SK-N-SH (cell line): ENCODE measurements around the gene FAM210B. TPM values are rescaled to one million over a fixed set of nuclear protein-coding genes. Genes with fewer than 3 reads are reported as not detected.

Experiments used
- CTCF ChIA-PET: fragments of 300-600, 350-600 bp; formaldehyde crosslinking; extraction: SDS; loops from one replicate; lab custom pipeline; 2021; lab: Yijun Ruan, JAX
- POLR2A ChIA-PET: fragments of 350-600 bp; sonication (Branson Sonifier 250); formaldehyde crosslinking; extraction: SDS; loops from one replicate; lab custom pipeline; 2020; ENCODE audit warnings: antibody characterized with exemption, inconsistent platforms; lab: Yijun Ruan, JAX
- DNase-seq: peaks from one replicate; pipeline ENCODE4 v3.0.0; 2012
- H2AFZ ChIP-seq: fragments of 200-600 bp; sonication (generic); 2 replicates; pipeline ENCODE4 v1.8.1; 2016; ENCODE audit warnings: antibody characterized with exemption, mild to moderate bottlenecking, low read depth
- H3F3A ChIP-seq: fragments of 200-600 bp; sonication (generic); replicated peaks from 2 replicates; pipeline ENCODE3; 2016; ENCODE audit warnings: antibody characterized with exemption, mild to moderate bottlenecking; ENCODE audit not compliant: insufficient read depth
- H3K27ac ChIP-seq, 2 experiments: fragments of 200-500 bp in 1 of 2; fragments of 200-600 bp in 1 of 2; sonication (Bioruptor generic) in 1 of 2; sonication (generic), shearing (Covaris generic) in 1 of 2; 2 replicates each; pipeline versions ENCODE4 v1.5.1 to v1.6.1; 2014 to 2016; ENCODE audit warnings: low read depth in 2 of 2, inconsistent platforms in 1 of 2, low read length in 1 of 2, mild to moderate bottlenecking in 1 of 2, mixed read lengths in 1 of 2
- H3K27me3 ChIP-seq: fragments of 200-600 bp; sonication (generic), shearing (Covaris generic); 2 replicates; pipeline ENCODE4 v1.6.1; 2016; ENCODE audit warnings: mixed run types; ENCODE audit not compliant: insufficient read depth
- H3K36me3 ChIP-seq, 2 experiments: fragments of 200-500 bp in 1 of 2; fragments of 200-600 bp in 1 of 2; sonication (Bioruptor generic) in 1 of 2; sonication (generic) in 1 of 2; replicated peaks in 1 of 2; 2 replicates each; pipeline versions ENCODE3 to v1.5.1; 2014 to 2016; ENCODE audit warnings: low read length in 1 of 2, mild to moderate bottlenecking in 1 of 2; ENCODE audit not compliant: insufficient read depth in 2 of 2, control insufficient read depth in 1 of 2
- H3K4me1 ChIP-seq, 2 experiments: fragments of 200-500 bp in 1 of 2; fragments of 200-600 bp in 1 of 2; sonication (Bioruptor generic) in 1 of 2; sonication (generic), shearing (Covaris generic) in 1 of 2; 2 replicates each; pipeline versions ENCODE4 v1.5.1 to v1.6.1; 2014 to 2016; ENCODE audit warnings: low read depth in 1 of 2, low read length in 1 of 2, mixed run types in 1 of 2; ENCODE audit not compliant: insufficient read depth in 2 of 2, control insufficient read depth in 1 of 2
- H3K4me2 ChIP-seq: fragments of 200-600 bp; sonication (generic), shearing (Covaris generic); 2 replicates; pipeline ENCODE4 v1.6.1; 2017; ENCODE audit warnings: mixed run types
- H3K4me3 ChIP-seq, 2 experiments: fragments of 200-500 bp in 1 of 2; fragments of 200-600 bp in 1 of 2; sonication (Bioruptor generic) in 1 of 2; sonication (generic), shearing (Covaris generic) in 1 of 2; 2 replicates each; pipeline versions ENCODE4 v1.5.1 to v1.8.1; 2014 to 2016; ENCODE audit warnings: low read depth in 2 of 2, inconsistent platforms in 1 of 2, low read length in 1 of 2, mild to moderate bottlenecking in 1 of 2, mixed read lengths in 1 of 2, moderate library complexity in 1 of 2
- H3K79me2 ChIP-seq: fragments of 200-600 bp; sonication (generic); 2 replicates; pipeline ENCODE4 v1.8.1; 2017; ENCODE audit warnings: mild to moderate bottlenecking; ENCODE audit not compliant: insufficient read depth
- H3K9ac ChIP-seq: fragments of 200-600 bp; sonication (generic); 2 replicates; pipeline ENCODE4 v1.6.1; 2017; ENCODE audit warnings: mixed run types
- H3K9me2 ChIP-seq: fragments of 200-600 bp; sonication (generic); 2 replicates; pipeline ENCODE4 v1.6.1; 2017; ENCODE audit warnings: mixed run types
- H3K9me3 ChIP-seq: fragments of 200-600 bp; sonication (generic); 2 replicates; pipeline ENCODE4 v1.6.1; 2017; ENCODE audit warnings: mixed run types, mild to moderate bottlenecking, moderate library complexity
- H4K20me1 ChIP-seq: fragments of 200-600 bp; sonication (generic); 2 replicates; pipeline ENCODE4 v1.6.1; 2017; ENCODE audit warnings: mild to moderate bottlenecking, mixed run types; ENCODE audit not compliant: insufficient read depth
- RXRA ChIP-seq: IDR thresholded peaks from 2 replicates; pipeline ENCODE4 v1.4.0; 2012; ENCODE audit warnings: low read depth, mild to moderate bottlenecking, borderline replicate concordance
- WGBS: methylation state at CpG from one replicate; pipeline ENCODE4 v1.1.6; 2017; ENCODE audit warnings: low lambda C conversion rate; 5-methylcytosine and 5-hydroxymethylcytosine counted together
- polyA plus RNA-seq, 3 experiments: library from polyadenylated mRNA; depleted of rRNA; stranded (reverse); fragments of >200 nt; gene quantifications; 2 replicates each; pipeline ENCODE4 v1.2.3, GENCODE V29; 2012
- TF ChIP-seq, protein P1 (sequence below): fragments of 150-350 bp; IDR thresholded peaks from 2 replicates; pipeline ENCODE4 v1.6.1; 2017; ENCODE audit warnings: antibody characterized with exemption, low read length, low read depth, borderline replicate concordance

Gene FAM210B
- polyA plus RNA-seq, 1 of the 3 experiments (the other 2 are of a cell fraction) = 34.6 TPM

- ChIA-PET CTCF (interaction anchor here (1.6 kb wide), 1 partner anchor 8 kb away, joined by 4 read pairs; no protein-coding TSS in a partner anchor), POLR2A (no interaction called here)
- no peak for DNase-seq
- Histone ChIP-seq H3K4me2 (no peak overlapping the region), H3K9me3 (no peaks in the 10 kb centered on the region), H2AFZ (no peak overlapping the region), H3K36me3 (no peaks in the 10 kb centered on the region), H3K9ac (no peak overlapping the region), H3K4me3 (no peak overlapping the region), H3K27me3 (no peaks in the 10 kb centered on the region), H3K79me2 (no peaks in the 10 kb centered on the region), H3F3A (peaks cover 3% of the 10 kb centered on the region), H3K4me1 (peaks cover 0 to 14% of the 10 kb centered on the region in 2 experiments; a peak in 1 of 4 replicates), H3K9me2 (no peaks in the 10 kb centered on the region), H3K27ac (no peak overlapping the region), H4K20me1 (no peaks in the 10 kb centered on the region)
- 86% methylated on average over 4 of the region's 4 CpGs for WGBS
- no peak for TF ChIP-seq RXRA
- TF ChIP-seq, protein P1, sequence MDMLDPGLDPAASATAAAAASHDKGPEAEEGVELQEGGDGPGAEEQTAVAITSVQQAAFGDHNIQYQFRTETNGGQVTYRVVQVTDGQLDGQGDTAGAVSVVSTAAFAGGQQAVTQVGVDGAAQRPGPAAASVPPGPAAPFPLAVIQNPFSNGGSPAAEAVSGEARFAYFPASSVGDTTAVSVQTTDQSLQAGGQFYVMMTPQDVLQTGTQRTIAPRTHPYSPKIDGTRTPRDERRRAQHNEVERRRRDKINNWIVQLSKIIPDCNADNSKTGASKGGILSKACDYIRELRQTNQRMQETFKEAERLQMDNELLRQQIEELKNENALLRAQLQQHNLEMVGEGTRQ = no peak
These were observed 59.1 kb downstream of the FAM210B start for GRCh38 chr20:56417911-56418310.

Other genes starting within 250 kb of the FAM210B start
- gene MC3R, start 110.2 kb upstream of the FAM210B start, polyA plus RNA-seq (2012; rRNA removed) = not detected in 2 replicates
- 24.6 and 27.6 TPM in 2 replicates for gene AURKA, start 33.2 kb downstream of the FAM210B start, polyA plus RNA-seq (2012; rRNA removed)
- 23.4 and 31.2 TPM in 2 replicates for gene CSTF1, start 33.7 kb downstream of the FAM210B start, polyA plus RNA-seq (2012; rRNA removed)
- 0.02 TPM in 1 of 2 replicates, not detected in the other for gene CASS4, start 53.3 kb downstream of the FAM210B start, polyA plus RNA-seq (2012; rRNA removed)
- gene RTF2, start 109.7 kb downstream of the FAM210B start, polyA plus RNA-seq (2012; rRNA removed) = 78.2 and 82.8 TPM in 2 replicates
- gene FAM209A, start 165.8 kb downstream of the FAM210B start, polyA plus RNA-seq (2012; rRNA removed) = not detected in 2 replicates
- not detected in 2 replicates for gene FAM209B, start 174.3 kb downstream of the FAM210B start, polyA plus RNA-seq (2012; rRNA removed)